NCI-H226 (cell line): Measurements from ENCODE around the gene EDIL3.
"Not testable (repeated sequence)": the region's sequence is repeated elsewhere in the genome, so short reads cannot be mapped to it uniquely, and the experiment has no call there.

Source experiments
- DNase-seq: peaks from one replicate; pipeline ENCODE4 v3.0.0-alpha.2; 2015

The EDIL3 gene

DNA sequence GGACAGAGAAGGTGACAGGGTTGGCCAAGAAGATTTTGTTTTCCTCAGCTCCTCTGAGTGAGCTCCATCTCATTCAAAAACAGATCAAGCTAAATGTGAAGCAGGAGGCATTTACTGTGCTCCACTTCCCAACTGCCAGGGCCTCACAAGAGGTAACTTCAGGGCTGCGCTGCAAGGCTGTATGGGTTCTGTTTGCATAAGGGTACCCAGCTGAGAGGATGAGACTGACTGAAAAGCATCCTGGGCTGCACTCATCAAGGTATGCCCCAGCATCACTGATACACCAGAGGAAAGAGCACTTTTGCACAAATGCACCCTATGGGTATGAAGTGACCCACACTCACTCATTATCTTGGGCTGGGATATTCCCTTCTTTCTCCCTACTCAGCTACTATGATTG lies 347.8 kb downstream of the EDIL3 start:
- DNase-seq = no peak

DNA sequence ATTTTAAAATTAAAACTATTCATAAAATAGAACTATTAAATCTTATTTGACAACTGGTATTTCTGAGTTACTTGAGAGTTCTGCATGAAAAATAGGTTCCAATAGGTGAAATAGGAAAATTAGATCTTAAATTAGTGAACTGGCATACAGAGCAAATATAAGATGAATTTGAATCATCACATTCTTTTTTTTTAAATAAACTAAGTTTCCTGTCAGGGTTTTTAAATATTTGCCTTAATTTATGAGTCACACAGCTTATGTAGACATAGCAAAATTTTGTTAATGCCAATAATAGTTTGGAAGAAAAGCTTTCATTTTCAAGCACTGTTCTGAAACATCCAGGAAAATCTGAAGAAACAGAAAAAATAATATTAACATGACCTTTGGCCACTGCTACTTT lies 352.4 kb downstream of the EDIL3 start:
- no peak for DNase-seq

DNA sequence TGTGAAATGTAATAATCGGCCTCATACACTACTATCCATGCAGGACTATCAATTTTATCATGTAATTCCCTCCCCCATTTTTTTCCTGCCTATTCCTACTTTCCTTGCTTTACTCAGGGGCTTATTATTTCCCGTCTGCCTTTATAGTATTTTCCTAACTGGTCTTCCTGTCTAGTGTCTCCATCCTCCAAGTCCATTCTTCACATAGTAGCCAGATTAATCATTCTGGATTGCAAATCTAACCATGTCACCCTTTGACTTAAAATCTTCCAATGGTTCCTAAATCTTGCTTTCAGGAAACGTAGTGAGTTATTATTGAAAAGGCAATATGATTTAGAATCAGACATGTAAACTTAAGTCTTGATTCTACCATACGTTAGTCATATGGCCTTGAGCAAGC lies 356.6 kb downstream of the EDIL3 start:
- peak; percentile 1 for DNase-seq

DNA sequence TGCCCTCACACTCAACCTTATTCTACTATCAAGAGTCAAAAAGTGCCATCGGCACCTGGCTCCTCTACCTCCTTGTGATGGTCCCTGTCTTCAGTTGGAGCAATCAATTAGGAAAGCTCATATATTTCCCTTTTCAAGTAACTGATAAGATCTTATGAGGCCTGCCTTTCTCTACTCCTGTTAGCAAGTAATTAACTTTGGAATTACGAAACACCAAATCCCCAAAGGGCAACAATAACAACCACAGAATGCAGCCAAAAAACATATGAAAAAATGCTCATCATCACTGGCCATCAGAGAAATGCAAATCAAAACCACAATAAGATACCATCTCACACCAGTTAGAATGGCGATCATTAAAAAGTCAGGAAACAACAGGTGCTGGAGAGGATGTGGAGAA lies 366.2 kb downstream of the EDIL3 start:
- DNase-seq = not testable (repeated sequence)

DNA sequence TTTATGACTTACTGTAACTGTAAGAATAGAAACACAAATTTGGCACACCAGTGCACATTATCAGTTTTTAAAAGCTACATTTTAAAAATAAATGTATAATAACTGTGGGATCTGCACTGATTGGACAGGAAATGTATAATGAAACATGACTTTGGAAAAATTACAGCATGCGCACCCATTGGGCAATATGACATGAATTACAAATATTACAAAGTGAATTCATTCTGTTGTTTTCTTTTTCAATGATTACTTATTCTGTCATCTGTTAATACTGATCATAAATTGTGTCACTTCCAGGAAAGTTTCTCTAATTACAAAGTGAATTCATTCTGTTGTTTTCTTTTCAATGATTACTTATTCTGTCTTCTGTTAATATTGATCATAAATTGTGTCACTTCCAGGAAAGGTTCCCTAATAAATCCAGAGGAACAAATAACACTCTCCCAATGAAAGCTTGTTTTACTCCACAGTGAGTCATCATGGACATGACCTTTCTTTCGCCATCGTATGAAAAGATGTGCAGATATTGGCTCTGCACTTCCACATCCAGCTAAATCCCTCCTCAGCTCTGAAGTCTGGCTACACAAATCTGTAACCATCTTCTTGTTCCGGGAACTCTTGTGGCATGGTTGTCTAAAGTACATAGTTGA lies 367.0 kb downstream of the EDIL3 start:
- no peak for DNase-seq

DNA sequence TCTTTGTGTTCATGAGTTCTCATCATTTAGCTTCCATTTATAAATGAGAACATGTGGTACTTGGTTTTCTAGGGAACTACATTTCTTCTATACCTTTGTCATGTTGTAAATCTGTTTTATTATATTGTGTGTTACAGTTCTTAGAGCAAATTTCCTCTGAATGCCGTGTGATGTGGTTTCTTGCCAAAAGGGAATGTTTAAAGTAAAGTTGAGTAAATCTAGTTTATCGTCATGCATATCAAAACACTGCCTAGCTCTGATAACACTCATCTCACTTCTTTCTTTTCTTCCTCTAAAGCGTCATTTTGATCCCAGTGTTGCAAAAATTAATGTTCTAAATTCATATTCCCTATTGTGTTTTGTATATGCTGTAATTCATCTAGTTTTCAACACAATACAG lies 368.6 kb downstream of the EDIL3 start:
- no peak for DNase-seq

DNA sequence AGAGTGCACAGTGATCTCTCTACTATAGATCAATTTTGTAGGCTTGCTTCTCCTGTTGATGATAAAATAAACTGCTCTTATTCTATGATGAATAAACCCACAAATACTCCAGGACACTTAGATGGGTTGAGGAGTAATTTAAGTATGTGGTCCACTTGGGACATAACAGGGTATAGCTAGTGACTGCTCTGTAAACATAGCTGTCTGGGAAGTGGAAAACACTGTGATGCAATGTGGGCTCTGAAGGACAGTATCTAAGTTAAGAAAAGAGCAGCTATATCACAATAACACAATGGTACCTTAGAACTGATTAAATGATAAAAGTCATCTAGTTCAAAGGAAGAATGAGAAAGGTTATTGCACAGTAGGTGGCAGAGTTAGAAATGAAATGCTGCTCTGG lies 369.7 kb downstream of the EDIL3 start:
- no peak for DNase-seq

DNA sequence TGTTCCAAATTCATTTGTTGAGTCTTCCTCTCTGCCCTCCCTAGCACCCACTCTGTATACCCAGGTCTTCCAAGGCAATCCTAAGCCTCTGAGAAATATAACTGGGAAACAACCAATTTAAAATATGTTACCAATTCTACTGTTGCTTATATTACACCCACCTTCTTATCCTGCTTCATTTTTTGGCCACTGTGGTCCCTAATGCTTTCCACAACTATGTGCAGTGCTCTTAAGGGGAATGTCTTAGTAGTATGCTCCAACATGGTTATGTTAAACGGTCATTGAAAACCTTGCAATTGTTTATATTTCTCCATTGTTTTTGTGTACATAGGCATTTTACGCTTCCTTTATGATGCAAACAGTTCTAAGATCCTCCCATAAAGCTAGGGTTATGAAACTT lies 390.9 kb downstream of the EDIL3 start:
- no peak for DNase-seq

DNA sequence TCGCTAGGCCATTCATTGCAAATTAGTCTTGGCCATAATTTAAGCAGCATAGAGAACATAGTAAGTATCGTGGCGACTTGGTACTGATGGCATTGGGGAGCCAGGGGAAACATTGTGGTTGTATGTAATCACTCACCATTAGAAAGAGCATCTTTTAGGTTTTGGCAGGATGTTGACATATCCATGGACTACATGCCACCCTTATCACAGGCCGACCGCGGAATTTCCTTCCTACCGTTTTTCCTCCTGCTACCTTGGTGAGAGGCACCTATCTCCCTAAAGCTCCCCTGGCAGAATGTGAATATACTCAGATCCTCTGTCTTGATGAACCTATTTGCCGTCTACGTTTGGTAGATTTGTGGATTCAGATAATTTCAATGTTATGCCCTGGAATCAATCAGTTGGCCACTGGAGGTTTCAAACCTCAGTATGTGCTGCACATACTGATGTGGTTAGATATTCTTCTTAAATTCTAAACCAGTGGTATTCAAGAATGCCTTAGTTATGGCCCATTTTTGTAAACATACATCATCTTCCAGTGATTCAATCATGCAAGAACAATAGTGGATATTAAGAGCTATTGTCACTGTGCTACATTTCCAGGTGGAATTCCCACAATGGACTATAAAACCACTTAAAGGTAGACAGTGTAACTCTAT lies 393.0 kb downstream of the EDIL3 start:
- DNase-seq = peak; percentile 20

DNA sequence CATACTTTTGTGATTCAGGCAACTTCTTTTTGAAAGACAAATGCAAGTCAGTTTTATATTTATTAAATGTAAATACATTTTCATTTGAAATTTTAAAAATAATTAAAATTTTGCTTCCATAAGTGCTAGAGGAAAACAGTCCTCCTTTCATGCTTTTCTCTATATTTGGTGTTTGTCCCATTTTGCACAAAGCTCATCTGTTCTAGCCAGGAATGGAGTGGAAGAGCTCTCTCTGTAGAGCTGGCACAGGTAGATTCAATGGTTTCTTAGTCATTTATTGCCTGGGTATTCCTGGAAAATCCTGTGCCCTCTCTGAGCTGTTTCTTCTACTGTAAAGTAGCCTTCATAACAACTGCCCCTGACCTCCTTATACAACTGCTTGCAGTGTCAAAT lies 396.4 kb downstream of the EDIL3 start:
- no peak for DNase-seq

DNA sequence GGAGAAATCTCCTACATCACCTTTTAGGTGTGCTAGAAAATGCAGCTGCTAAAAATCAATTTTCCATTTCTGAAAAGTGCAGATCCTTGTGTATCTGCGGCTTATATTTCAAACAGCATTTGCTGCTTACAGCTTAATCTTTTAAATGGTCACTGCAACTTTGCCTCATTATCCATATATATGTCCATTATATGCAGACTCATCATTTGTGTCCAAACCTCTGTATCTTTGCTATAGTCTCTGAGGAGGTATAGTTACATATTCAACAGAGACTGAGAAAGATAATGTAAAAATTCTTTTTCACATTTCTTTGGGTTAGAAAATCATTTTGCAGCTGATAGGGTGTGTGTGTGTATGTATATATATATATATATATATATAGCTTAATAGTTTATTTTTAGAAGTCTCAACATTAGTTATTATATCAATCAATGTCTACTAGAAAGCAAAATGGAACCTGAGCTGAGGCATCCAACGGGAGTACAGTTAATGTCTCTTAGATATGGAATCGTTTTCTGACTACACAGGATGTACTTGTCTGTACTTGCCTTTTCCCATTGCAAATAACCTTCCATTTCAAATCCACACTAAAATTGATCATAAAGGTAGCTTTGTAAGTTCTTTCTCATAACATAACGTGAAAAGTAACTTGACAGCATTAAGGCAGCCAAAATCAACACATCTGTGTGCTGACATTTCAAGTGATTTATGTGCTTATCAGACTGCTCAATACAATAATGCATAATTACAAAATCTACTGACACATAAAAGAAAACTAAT lies 397.0 kb downstream of the EDIL3 start:
- no peak for DNase-seq

DNA sequence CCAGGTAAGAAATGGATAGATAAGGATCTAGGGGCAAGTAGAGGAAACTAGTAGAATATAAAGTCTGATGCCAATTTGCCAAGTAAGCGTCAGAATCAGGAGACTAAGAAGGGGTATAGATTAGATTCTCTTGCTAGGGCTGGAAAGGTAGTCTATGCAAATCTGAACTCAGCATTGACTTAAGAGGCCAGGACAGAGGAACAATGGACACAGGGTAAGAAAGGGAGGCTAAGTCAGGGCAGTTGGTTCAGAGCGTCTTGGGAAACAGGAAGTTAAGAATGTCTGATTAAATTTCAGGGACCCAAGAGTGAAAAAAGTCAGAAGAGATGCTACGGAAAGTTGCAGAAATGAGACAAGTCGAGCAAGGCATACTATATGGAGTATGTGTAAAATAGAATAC lies 400.8 kb downstream of the EDIL3 start:
- DNase-seq = no peak

DNA sequence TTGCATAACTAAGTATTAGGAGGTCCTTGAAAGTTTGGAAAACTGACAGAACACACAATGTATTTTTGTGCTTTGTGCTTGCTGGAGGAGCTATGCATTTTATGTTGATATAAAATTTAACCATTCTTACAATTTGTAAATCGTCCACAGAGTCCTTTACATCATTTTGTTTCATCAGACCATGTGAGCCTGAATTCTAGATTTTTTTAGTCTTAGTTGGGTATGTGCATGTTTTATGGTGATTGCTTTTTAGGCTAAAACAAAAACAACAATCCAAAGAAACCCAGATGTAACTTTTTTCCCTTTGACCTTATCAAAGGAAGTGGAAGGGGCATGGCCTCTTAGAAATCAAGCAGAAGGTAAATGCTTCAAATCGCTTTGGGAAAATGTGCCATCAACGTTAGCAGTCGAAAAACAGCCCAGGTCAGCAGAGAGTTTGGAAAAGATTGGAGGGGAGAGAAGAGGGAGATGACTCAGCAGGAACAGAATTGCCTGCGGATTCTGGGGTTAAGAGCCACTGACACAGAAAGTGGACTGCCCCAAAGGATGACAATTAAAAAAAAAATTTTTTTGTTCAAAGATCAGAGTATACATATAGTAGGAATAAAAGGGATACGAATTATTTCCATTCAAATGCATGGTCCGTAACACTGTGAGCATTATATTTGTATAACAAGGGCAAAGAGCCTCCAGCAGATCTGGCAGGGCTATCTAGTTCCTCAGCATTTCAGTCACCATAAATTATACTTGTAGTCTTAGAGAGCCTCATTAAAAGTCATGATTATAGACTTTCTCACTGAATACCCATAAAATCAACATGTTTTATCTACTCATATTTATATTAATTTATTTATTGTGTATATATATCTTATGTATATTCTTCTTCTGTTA lies 410.5 kb downstream of the EDIL3 start:
- DNase-seq = no peak

DNA sequence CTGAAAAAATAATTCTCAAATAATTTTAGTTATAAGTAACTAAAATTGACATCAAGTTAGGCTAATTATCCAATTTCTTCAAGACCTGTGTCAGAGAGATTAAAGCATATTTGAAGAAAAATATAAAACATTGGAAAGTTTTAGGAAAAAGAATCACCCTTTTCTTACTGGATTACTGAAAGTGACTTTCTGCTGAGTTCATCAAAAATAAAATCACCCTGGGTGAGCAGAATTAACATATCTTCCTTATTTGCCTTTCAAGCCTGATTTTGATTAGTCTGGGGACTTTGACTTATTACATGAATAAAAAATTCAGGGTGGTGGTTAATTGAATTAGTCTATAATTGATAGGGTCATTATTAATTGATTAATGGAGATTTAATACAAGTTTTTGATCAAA lies 411.8 kb downstream of the EDIL3 start:
- DNase-seq = no peak

DNA sequence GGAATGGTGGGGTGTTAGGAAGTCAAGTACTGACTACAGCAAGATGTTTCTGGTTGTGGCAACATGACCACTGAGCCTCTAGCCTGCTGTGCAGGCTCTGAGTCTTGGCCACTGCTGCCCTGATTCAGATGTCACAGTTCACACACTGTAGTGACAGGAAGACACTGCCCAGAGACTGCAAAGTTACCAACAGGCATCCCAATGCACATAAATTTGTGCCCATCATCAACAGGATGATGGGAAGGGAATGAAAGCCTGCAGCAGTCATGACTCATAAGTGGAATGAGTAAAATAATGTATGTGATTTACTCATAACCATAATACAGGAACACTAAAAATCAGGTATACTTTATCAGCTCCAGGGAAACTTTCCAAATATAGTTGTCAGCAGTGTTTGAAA lies 412.4 kb downstream of the EDIL3 start:
- peak; percentile 47 for DNase-seq

DNA sequence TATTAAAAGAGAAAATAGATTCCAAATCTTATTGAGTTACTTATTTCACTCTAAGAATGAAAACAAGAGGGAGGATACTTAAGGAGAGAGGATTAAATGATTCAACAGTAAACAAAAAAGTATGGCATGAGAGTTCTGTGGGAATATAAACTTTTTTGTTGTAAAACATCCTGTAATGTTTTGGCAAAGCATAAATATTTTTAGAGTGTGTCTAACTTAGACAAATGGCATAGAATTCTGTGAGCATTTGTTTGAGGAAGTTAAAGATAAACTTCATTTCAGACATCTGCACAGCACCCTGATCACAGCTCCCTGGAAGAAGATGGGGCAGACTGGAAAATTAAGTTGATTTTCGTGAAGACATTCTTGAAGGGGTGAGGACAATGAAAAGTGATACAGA lies 417.3 kb downstream of the EDIL3 start:
- no peak for DNase-seq

DNA sequence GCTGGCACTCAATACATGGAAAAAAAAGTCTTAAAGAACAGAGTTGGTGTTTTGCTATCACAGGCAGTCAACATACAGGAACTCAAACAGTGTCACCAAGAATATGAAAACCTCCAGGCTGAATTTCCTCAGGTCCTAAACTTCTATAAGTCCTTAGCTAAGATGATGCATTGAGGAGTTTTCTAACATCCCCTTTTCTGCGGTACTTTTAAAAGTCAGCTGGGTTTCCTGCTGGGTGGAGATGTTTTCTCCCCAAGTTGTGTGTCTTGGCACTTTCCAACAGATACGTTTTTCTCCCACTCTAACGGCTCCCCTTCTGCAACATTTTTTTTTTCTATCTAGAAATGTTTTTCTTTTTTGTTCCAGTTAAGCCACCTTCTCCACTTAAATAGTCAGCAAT lies 419.2 kb downstream of the EDIL3 start:
- DNase-seq = no peak

DNA sequence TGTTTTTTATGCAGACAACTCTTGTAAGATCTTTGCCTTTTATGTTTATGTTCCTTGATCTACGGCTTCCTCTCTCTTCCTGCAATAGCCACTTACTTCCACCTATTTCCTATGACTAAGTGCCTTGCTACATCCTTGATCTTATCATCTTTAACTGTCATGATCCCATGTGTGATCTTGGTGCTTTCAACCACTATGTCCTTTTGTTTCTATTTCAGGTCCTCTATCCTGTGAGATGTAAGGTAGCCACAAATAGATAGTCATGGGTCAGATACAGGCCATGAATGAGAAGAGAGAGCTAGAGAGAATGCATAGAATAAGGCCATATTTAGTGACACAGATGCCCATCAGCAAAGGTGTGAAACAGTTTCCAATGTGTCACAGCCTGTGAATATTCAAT lies 420.4 kb downstream of the EDIL3 start:
- no peak for DNase-seq

DNA sequence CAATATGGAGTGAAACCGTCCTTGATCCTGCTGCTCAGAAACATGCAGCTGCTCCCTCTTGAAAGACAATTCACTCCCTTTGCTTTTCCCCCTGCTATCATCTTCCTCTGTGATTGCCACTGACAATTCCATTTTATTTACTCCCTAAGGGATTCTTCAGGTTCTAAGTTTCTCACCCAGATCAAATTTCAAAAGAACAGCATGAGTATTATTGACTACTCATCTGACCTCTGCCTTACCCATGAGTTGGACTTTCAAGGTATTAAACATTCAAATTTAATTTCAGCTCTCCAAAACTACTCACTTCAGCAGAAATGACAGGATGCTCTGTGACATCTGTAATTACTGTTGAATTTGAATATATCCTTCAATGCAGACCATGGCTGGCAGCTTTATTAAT lies 427.5 kb downstream of the EDIL3 start:
- no peak for DNase-seq

DNA sequence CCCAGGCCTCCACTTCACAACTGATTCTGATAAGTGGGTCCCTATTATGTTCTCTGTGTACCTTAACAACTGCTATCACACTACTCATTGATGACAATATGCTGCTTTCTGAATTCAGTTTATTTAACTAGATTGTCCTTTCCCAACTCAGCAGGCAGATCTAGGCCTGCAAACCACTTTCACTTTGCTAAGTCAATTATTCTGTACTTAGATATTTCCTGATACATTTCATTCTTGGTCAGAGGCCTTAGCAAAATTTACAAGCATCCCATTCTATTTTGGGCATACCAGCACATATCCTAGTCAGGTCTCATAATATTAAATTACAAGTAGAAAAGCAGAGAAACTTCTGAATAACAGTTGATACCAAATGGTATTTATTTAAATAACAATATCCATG lies 428.3 kb downstream of the EDIL3 start:
- no peak for DNase-seq

DNA sequence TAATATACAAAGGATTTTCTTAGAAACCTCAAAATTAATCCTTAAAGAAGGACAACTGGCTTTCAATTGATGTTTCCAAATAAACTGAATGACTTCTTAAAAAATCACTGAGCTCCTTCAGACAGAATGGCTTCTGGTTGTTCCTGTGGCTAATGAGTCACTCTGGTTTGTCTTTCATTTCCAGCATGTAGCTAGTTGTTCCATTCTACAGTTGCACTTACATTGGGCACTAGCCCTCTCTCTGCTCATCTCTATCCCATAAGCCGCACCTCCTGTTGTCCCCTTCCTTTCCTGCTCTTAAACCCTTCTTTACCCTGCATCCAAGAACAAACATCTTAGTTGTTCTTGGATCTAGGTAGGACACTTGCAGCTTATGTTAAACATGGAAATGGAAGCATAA lies 428.8 kb downstream of the EDIL3 start:
- DNase-seq = peak; percentile 7

DNA sequence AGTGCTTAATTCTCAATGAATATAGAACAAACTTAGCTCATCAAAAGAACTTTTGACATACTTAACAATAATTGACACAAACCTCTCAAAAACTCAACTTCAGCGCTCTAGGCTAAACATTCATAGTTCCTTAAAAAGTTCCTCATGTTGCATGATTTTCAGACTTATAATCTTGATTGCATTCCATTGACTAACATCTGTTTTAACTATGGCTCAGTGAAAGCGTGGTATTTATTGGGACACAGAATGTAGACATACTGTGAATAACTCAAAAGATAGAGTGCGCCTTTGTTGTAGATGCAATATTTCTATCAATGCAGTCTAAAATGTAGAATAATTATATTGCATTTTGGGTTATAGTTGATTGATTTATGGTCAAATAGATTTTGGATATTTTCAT lies 436.9 kb downstream of the EDIL3 start:
- no peak for DNase-seq

DNA sequence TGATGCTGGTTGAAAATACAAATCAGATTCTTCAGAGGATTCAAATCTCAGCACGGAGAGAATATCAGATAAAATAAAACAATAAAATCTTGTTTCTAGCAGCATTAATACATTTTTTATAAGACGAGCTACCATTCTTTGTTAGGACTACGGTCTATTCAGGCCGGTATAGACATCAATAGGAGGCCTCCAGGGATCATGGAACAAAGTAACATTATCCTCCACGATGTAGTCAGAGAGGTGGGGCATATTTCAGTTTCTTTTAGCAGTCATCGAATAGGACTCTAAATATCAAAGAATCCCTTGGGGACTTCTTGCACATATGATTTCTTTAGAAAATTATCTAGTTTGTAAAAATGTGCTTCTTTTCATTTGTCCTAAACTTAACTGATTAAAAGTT lies 438.2 kb downstream of the EDIL3 start:
- DNase-seq = no peak
